ENCODE results near the gene STK32C. TPM values are rescaled to one million over a fixed set of nuclear protein-coding genes. Genes with fewer than 3 reads are reported as not detected.

STK32C gene
- total and polyA plus RNA-seq, 2 of the 4 experiments (the other 2 are of a cell fraction) = 5.0 to 8.3 TPM

- WGBS, 2 experiments (ENCODE audit: extremely low coverage in 2 of 2, insufficient read length in 1 of 2) = no CpG with 5 or more reads among the region's 4 CpGs
- Histone ChIP-seq H2BK5ac (ENCODE audit: low read depth, low read length, poor library complexity, severe bottlenecking) (no peak overlapping the region), H2BK20ac (ENCODE audit: low read depth, low read length) (no peak overlapping the region), H3K27ac (ENCODE audit: insufficient read depth, low read length) (no peak overlapping the region), H2AK5ac (ENCODE audit: low read depth, low read length) (no peak overlapping the region), H3K36me3 (ENCODE audit: control insufficient read depth, insufficient read depth, low read length) (no peaks in the 10 kb centered on the region), H4K8ac (ENCODE audit: low read depth in 2 of 2, low read length in 2 of 2) (no peak overlapping the region), H3K9ac (ENCODE audit: low read depth, low read length) (no peak overlapping the region), H3K4ac (ENCODE audit: low read depth, low read length) (no peak overlapping the region), H3K27me3 (ENCODE audit: control insufficient read depth, insufficient read depth, low read length) (no peaks in the 10 kb centered on the region), H3K23ac (ENCODE audit: low read depth, low read length) (no peak overlapping the region), H3K18ac (ENCODE audit: low read depth, low read length) (no peak overlapping the region), H2BK15ac (ENCODE audit: low read depth, low read length) (no peak overlapping the region), H4K91ac (ENCODE audit: insufficient read depth, low read depth, low read length) (no peak overlapping the region), H3K4me2 (ENCODE audit: low read depth, low read length) (no peak overlapping the region), H3K14ac (replicated peaks; ENCODE audit: low read depth, low read length) (no peak overlapping the region), H2AFZ (replicated peaks; ENCODE audit: low read length, poor library complexity) (no peak overlapping the region), H4K20me1 (ENCODE audit: insufficient read depth, low read length) (no peaks in the 10 kb centered on the region), H3K4me3 (ENCODE audit: insufficient read depth, low read depth, low read length) (no peak overlapping the region), H3K56ac (ENCODE audit: extremely low read depth, insufficient read depth, low read length) (no peak overlapping the region), H3K4me1 (ENCODE audit: control insufficient read depth, insufficient read depth, low read length) (peaks cover under 1% of the 10 kb centered on the region; the same call in 1 of the 2 replicates), H2BK120ac (ENCODE audit: low read depth, low read length) (no peak overlapping the region), H3K9me1 (ENCODE audit: insufficient read depth, low read length) (0 out of 2 replicates have a peak, but pooled peaks cover under 1% of the 10 kb centered on the region), H3K9me3 (ENCODE audit: control insufficient read depth, insufficient read depth, low read length) (peaks cover 3% of the 10 kb centered on the region; the same call in 1 of the 2 replicates), H3K79me1 (ENCODE audit: low read depth in 1 of 2, low read length in 2 of 2) (peaks cover 0 to 1% of the 10 kb centered on the region in 2 experiments; a peak in 1 of 4 replicates), H4K5ac (ENCODE audit: low read depth, low read length) (no peak overlapping the region), H2AK9ac (replicated peaks; ENCODE audit: low read depth, low read length, poor library complexity) (no peak overlapping the region)
- dilution Hi-C loops (cut with HindIII; ENCODE audit: low sequenced_read_pairs, unreplicated experiment) (no loop called here), intact Hi-C loops (cut with micrococcal nuclease) (no loop called here), in situ Hi-C loops (cut with MboI; ENCODE audit: low sequenced_read_pairs) (no loop called here)
- ChIA-PET CTCF (no interaction called here), POLR2A (ENCODE audit: unreplicated experiment) (no interaction called here)
- DNase-seq (no peak), ATAC-seq (ENCODE audit: low read depth) (no peak)
- no TSS peak for BruUV-seq (replicated peaks)
- TF ChIP-seq RFX5 (IDR thresholded peaks at IDR 0.05; ENCODE audit: low read depth, low read length) (no peak), RAD21 (IDR thresholded peaks at IDR 0.05; ENCODE audit: low read length) (no peak), RCOR1 (IDR thresholded peaks at IDR 0.05; ENCODE audit: insufficient replicate concordance, low read length) (no peak), POLR2A (IDR thresholded peaks at IDR 0.05; ENCODE audit: low read depth, low read length) (no peak), CTCF (conservative IDR thresholded peaks at IDR 0.05; ENCODE audit: low read depth, low read length) (no peak), MAFK (IDR thresholded peaks at IDR 0.05; ENCODE audit: low read depth, low read length) (no peak), BHLHE40 (IDR thresholded peaks at IDR 0.05; ENCODE audit: low read depth, low read length) (no peak), CHD1 (IDR thresholded peaks at IDR 0.05; ENCODE audit: low read depth, low read length) (no peak), SMC3 (IDR thresholded peaks at IDR 0.05; ENCODE audit: low read depth, low read length) (no peak), ELK1 (IDR thresholded peaks at IDR 0.05; ENCODE audit: borderline replicate concordance, low read depth, low read length) (no peak)
Measured at GRCh38 chr10:132314336-132314735, 6.6 kb upstream of the STK32C start.
